Right cardiac atrium (tissue), 5 donors: ENCODE data around the gene OIT3. TPM values are rescaled to one million over a fixed set of nuclear protein-coding genes. Genes with fewer than 3 reads are reported as not detected.
A peak's percentile ranks its signal among the peaks of the same experiment; 100 is the strongest.

ENCODE experiments used
- ATAC-seq, 2 donors: fragments of 200-7000 bp; cut with Tn5 transposase; one replicate each; pipeline versions ENCODE4 v1.8.0 to v1.9.1; 2020; ENCODE audit warnings: moderate library complexity in 2 of 2, mild to moderate bottlenecking in 1 of 2
- DNase-seq, 3 donors: peaks; one replicate each; pipeline ENCODE4 v3.0.0-alpha.2; 2020
- H3K27ac ChIP-seq: one replicate; pipeline ENCODE4 v1.5.1; 2013; ENCODE audit warnings: mild to moderate bottlenecking, low read length, control low read depth, moderate library complexity
- H3K27me3 ChIP-seq: one replicate; pipeline ENCODE4 v1.6.1; 2013; ENCODE audit not compliant: control insufficient read depth, insufficient read depth
- H3K4me1 ChIP-seq: one replicate; pipeline ENCODE4 v1.6.1; 2013; ENCODE audit warnings: low read length; ENCODE audit not compliant: control insufficient read depth, insufficient read depth
- H3K4me3 ChIP-seq: one replicate; pipeline ENCODE4 v1.5.1; 2013; ENCODE audit warnings: low read length, control low read depth
- H3K9me3 ChIP-seq: one replicate; pipeline ENCODE4 v1.6.1; 2013; ENCODE audit warnings: low read length; ENCODE audit not compliant: control insufficient read depth
- WGBS: extraction: QIAGEN DNeasy Blood & Tissue Kit; methylation state at CpG from one replicate; pipeline ENCODE4 v1.1.7; 2013; 5-methylcytosine and 5-hydroxymethylcytosine counted together
- intact Hi-C, 4 donors: fragments of 100-400 bp; cut with DNase I; formaldehyde crosslinking; loops; one replicate each; pipeline versions ENCODE4 v1.11.0 to v1.14.0; 2022 to 2023
- polyA plus RNA-seq: library from polyadenylated mRNA; stranded (reverse); fragments of 200-250 nt; gene quantifications from one replicate; pipeline ENCODE4 v1.2.3, GENCODE V29; 2013
- total RNA-seq, 4 donors: library from RNA; stranded (reverse); fragmentation: NEBNext Ultra II Directional; extraction: Animal tissue kit (Norgen Biotek cat#: 25700); gene quantifications; one replicate each; pipeline ENCODE4 v1.2.1, GENCODE V29; 2021
- donor health status: healthy with polysubstance abuse.
- donor health status: DM: no; HTN: yes; CAD: no.
- donor health status: DM: no; HTN: no; CAD: no.
- donor health status: DM: no; HTN: yes; CAD: no; lungs with severe emphysema.
- donor health status: DM: yes; HTN: yes; CAD: no.

The OIT3 gene
- total and polyA plus RNA-seq, 5 donors, result 0.34 to 3.0 (median 0.80) TPM

DNA sequence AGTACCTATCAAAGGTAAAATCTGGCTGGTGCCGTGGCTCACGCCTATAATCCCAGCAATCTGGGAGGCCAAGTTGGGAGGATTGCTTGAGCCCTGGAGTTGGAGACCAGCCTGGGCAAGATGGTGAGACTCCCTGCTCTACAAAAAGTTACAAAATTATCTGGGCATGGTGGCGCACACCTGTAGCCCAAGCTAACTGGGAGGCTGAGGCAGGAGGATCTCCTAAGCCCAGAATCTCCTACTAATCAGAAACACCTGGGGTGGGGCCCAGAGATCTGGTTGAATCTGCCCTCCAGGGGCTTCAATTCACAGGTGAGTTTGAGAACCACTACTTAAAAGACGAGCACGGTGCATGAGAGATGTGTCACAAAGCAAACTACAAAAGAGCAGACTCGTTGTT, 58.6 kb downstream of the OIT3 start:
- Histone ChIP-seq H3K27ac (peak overlapping the region; percentile 39), H3K9me3 (no peaks in the 10 kb centered on the region), H3K4me3 (no peak overlapping the region), H3K4me1 (no peaks in the 10 kb centered on the region), H3K27me3 (no peaks in the 10 kb centered on the region)
- intact Hi-C loops, result no loop called here
- DNase-seq (no peak), ATAC-seq (no peak)
- WGBS, result 78% methylated on average over 6 of the region's 6 CpGs

DNA sequence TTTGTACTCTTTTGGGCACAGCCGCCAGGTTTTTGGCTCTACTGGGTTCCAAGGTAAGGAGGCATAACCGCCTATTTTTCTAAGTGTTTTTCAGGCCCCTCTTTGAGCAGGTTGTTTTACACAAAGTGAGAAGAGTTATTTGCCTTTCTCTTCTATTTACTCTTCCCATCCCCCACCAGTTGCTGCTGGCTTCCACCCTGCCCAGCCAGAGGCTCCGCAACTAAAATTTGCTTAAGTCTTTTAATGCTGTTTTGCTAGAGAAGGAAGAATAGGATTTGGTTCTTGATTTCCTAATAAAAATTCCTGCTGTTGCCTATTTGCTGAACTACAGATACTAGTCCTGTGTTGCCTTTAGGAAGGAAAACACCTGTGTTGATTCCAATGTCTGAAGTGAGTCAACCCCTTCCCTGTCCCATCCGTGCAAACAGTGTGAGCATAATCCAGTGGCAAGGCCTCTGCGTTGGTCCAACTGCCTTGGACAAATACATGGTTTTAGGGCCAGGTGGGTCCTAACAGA, 59.2 kb downstream of the OIT3 start:
- ATAC-seq (no peak), DNase-seq (no peak)
- 66% methylated on average over 5 of the region's 5 CpGs for WGBS
- Histone ChIP-seq H3K4me3 (no peak overlapping the region), H3K9me3 (no peaks in the 10 kb centered on the region), H3K4me1 (no peaks in the 10 kb centered on the region), H3K27ac (peak overlapping the region; percentile 59), H3K27me3 (no peaks in the 10 kb centered on the region)
- intact Hi-C loops, result no loop called here

DNA sequence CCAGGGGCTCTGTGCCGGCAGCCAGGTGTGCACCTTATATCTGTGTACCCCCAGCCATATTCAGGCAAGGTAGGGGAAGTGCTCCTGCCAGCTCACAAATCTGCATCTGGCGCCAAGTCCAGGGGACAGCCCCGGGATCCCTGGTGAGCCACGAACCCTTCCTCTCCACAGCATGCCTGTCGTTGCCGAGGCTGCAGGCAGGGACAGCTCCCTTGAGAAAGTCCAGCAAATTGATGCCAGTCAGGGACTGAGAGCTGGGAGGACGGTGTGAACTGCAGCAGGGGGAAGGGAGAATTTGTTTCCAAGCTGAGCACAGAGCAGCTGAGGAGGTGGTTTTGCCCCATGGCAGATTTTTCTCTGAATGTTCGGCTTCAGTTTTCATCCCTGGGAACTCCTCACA, 60.1 kb downstream of the OIT3 start:
- DNase-seq, result peak in 2 of 3 donors; percentile 67 to 69
- H3K4me1 ChIP-seq, result no peaks in the 10 kb centered on the region
- peak overlapping the region; percentile 56 for H3K27ac ChIP-seq
- no peak overlapping the region for H3K4me3 ChIP-seq
- no peaks in the 10 kb centered on the region for H3K9me3 ChIP-seq
- intact Hi-C loops, result no loop called here
- WGBS, result 35% methylated on average over 8 of the region's 8 CpGs
- peak; percentile 53 to 71 for ATAC-seq
- no peaks in the 10 kb centered on the region for H3K27me3 ChIP-seq

DNA sequence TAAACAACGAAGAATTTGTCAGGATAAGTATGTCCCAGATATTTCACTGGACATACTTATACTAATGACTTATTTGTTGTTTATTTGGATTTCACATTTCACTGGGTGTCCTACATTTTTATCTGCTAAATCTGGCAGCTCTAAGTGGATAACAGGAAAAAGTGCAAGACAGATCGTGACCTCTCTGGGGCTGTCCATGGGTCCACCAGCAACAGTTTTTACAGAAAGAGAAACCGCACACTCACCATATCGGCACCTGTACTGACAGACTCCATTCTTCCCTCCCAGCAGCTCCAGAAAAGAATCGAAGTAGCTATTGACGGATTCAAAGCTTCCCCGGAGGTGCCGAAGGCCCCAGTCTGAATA, 60.7 kb downstream of the OIT3 start:
- 58% methylated on average over 8 of the region's 8 CpGs for WGBS
- no peak overlapping the region for H3K4me3 ChIP-seq

DNA sequence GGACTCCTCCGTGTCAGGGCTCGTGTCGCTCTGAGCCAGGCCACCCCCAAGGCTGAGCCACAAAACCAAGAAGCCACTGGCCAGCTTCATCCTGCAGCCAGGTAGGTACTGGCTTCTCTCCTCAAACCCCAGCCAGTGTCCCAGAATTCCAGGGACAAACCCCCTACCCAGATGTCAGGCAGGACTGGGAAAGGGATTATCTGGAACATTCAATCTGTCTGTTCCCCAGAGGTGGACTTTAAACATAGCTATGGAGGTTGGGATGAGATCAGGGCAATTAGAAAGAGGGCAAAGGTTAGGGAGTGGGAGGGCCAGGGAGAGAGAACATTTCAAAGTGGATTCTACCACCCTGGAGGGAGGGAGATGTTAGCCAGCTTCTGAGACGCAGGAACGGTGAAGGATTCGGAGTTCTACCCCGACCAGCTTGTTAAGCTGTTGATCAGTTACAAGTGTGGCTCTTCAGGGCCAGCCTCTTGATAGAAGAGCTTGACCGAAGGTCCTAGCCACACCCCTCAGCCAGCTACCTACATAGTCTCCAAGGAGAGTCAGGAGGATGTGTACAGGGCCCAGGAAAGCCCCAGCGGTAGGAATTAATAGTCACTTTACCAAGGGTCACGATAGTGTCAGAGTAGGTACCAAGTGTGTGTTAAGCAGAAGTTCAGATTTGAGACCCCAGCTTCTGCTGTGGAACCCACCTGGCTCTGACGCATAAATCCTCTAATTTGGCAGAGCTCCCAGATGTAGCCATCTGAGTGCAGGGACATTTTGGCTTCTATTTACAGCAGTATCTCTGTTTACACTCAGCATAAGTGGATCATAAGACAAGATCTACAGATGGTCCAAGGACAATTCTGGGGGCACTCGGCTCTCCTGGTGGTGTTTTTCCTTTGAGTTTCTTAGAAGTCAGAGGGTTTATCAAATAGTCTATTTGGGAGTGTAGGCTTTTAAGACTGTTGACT, 61.3 kb downstream of the OIT3 start, which contains the start of gene PLA2G12B:
Gene PLA2G12B, minus strand, starts transcription at position 211 of the 959 bp plus-strand sequence. Its CDS starts 121 bp downstream, at position 90.
- intact Hi-C loops, result no loop called here
- WGBS, result 66% methylated on average over 12 of the region's 12 CpGs
- Histone ChIP-seq H3K9me3 (no peaks in the 10 kb centered on the region), H3K4me1 (no peaks in the 10 kb centered on the region), H3K27me3 (no peaks in the 10 kb centered on the region), H3K4me3 (no peak within 1 kb of the TSS), H3K27ac (peak within 1 kb of the TSS; percentile 76)
- ATAC-seq (peak; percentile 76 to 77), DNase-seq (no peak)

More for the DNA sequence above, 60.7 kb downstream of the OIT3 start:
- DNase-seq (no peak), ATAC-seq (peak in 1 of 2 donors; percentile 27)
- Histone ChIP-seq H3K27me3 (no peaks in the 10 kb centered on the region), H3K4me1 (no peaks in the 10 kb centered on the region), H3K27ac (peak overlapping the region; percentile 76), H3K9me3 (no peaks in the 10 kb centered on the region)
- intact Hi-C loops, result no loop called here

DNA sequence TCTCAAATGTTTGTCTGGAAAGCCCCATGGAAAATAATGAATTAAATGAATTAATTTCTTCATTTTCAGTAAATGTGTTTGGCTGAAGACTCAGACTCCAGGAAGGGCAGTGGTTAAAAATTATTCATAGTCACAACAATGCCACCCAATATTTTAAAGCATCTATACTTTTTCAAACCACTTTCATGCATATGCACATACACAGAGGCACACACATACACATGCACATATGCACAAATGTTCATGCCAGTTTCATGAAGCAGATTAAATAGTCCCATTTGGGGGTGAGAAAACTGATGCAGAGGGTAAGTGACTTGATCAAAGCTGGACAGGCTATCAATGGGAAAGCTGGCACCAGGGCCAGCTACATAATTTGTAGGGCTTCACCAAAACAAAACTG, 62.5 kb downstream of the OIT3 start:
- intact Hi-C loops, result no loop called here
- H3K4me1 ChIP-seq, result no peaks in the 10 kb centered on the region

DNA sequence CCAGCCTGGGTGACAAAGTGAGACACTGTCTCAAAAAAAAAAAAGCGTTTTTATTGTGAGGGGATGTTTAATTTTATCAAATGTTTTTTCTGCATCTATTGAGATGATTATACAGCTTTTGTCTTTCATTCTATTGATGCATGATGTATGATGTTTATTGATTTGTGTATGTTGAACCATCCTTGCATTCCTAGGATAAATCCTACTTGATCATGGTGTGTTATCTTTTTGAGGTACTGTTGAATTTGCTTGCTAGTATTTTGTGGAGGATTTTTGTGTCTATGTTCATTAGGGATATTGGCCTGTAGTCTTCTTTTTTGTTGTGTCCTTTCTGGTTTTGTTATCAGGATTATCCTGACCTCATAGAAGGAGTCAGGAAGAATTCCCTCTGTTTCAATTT, 83.3 kb downstream of the OIT3 start:
- no peak for DNase-seq
- Histone ChIP-seq H3K27ac (no peak overlapping the region), H3K27me3 (no peaks in the 10 kb centered on the region), H3K4me1 (no peaks in the 10 kb centered on the region), H3K9me3 (no peaks in the 10 kb centered on the region), H3K4me3 (no peak overlapping the region)
- ATAC-seq, result no peak
- intact Hi-C loops, result no loop called here
- 90% methylated on average over 1 of the region's 1 CpG for WGBS

More for the DNA sequence above, 62.5 kb downstream of the OIT3 start:
- H3K4me3 ChIP-seq, result no peak overlapping the region
- DNase-seq (no peak), ATAC-seq (no peak)
- no peak overlapping the region for H3K27ac ChIP-seq
- H3K27me3 ChIP-seq, result no peaks in the 10 kb centered on the region
- H3K9me3 ChIP-seq, result no peaks in the 10 kb centered on the region

DNA sequence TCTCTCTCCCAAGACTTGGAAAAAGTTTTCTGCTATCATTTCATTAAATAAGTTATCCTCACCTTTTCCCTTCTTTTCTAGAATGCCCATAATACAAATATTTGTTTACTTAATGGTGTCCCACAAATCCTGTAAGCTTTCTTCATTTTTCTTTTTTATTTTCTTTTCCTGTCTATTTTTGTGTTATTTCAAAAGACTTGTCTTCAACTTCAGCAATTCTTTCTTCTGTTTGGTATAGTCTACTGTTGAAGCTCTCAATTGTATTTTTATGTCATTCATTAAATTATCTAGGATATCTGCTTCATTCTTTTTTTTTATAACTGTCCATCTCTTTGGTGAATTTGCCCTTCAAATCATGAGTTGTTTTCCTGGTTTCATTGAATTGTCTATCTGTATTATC, 86.2 kb downstream of the OIT3 start:
- Histone ChIP-seq H3K4me3 (no peak overlapping the region), H3K4me1 (no peaks in the 10 kb centered on the region), H3K9me3 (no peaks in the 10 kb centered on the region), H3K27me3 (no peaks in the 10 kb centered on the region), H3K27ac (no peak overlapping the region)
- intact Hi-C loops, result no loop called here
- no peak for ATAC-seq
- DNase-seq, result no peak

DNA sequence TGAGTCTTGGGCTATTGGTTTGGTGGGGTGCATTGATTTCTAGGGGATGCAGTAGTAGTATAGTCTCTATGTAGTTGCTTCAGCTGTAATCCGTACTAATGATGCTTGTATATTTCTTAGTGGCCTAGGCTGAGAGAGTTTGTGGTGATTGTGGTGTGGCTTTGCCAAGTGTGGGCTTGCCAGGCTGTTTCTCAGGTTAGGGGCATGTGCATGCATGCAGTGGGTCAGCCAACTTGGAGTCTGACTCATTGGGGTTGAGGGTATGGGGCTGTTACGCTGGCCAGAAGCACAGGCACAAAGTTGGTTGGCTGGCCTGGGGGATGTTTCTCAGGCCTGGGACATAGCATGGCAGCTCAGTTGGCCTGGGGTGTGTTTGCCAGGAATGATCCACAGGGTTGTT, 86.8 kb downstream of the OIT3 start:
- ATAC-seq (no peak), DNase-seq (peak in 1 of 3 donors; percentile 28)
- Histone ChIP-seq H3K9me3 (no peaks in the 10 kb centered on the region), H3K4me3 (no peak overlapping the region), H3K27me3 (no peaks in the 10 kb centered on the region), H3K27ac (no peak overlapping the region), H3K4me1 (no peaks in the 10 kb centered on the region)
- over 99% methylated on average over 2 of the region's 2 CpGs for WGBS
- intact Hi-C loops, result no loop called here

DNA sequence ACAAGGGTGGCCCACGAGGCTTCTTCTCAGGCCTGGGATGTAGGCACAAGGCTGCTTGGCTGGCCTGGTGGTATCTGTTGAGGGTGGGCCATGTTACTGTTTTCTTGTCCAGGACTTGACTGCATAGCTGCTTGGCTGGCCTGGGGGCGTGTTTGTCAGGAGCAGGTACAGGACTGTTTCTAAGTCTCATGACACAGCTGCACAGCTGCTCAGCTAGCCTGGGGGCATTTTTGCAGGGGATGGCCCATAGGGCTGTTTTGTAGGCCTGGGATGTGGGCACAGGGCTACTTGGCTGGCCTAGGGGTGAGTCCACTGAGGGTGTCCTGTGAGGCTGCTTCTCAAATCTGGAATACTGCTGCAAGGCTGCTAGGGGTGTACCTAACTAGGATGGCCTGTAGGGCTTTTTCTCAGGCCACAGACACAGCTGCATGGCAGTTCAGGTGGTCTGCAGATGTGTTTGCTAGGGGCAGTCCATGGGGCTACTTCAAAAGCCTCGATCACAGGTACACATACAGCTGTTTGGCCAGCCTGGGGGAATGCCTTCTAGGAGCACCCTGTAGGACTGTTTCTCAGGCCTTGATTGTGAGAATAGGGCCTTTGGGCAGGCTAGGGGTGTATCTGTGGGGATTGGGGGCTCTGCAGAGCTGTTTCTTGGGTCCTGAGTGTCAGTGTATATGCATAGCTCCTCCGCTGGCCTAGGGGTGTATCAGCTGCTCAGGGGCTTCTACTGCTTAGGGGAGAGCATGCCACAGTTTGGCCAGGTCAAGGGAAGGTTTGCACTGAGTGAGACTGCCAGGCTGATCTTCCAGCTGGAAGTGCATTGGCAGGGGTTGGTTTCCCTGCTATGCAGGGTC, 87.7 kb downstream of the OIT3 start:
- intact Hi-C loops, result no loop called here
- Histone ChIP-seq H3K27me3 (no peaks in the 10 kb centered on the region), H3K27ac (no peak overlapping the region), H3K9me3 (no peaks in the 10 kb centered on the region), H3K4me1 (no peaks in the 10 kb centered on the region), H3K4me3 (no peak overlapping the region)
- ATAC-seq (peak; percentile 11 to 16), DNase-seq (peak in 1 of 3 donors; percentile 28)
- WGBS, result 80% methylated on average over 4 of the region's 4 CpGs
